GM04503 (cell line): ENCODE data around the gene BTBD16.

Source experiments
- DNase-seq: peaks from one replicate; pipeline ENCODE4 v3.0.0-alpha.2; 2012; ENCODE audit warnings: low read depth

Gene BTBD16

DNA sequence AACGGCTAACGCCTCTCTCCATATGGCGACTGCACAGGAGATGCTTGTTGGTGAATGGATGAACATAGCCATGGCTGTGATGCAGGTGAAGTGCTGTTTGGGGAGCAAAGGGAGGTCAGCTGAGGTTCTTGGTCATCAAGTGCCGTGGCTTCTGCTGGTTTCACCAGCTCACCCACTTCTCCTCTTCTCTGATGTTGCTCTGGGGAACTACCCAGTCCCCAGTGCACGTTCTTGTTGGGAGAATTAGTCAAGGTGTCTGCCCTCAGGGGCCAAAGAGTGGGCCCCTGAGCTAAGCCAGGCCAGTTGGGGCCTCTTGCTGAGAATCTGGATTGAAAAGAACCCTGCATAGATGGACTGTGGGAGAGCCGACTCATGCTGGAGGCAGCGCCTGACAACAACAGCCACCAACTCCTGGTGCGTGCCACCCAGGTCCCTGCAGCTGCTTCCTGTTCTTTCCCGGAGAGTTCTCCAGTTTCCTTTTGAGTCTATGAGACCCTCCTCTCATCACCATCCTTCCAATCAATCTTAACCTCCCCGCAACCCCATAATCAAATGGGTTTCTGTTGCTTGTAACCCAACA, 3.0 kb downstream of the BTBD16 start:
- DNase-seq = no peak

GRCh38 chr10:122276611-122277208, 5.6 kb downstream of the BTBD16 start:
- DNase-seq = no peak

DNA sequence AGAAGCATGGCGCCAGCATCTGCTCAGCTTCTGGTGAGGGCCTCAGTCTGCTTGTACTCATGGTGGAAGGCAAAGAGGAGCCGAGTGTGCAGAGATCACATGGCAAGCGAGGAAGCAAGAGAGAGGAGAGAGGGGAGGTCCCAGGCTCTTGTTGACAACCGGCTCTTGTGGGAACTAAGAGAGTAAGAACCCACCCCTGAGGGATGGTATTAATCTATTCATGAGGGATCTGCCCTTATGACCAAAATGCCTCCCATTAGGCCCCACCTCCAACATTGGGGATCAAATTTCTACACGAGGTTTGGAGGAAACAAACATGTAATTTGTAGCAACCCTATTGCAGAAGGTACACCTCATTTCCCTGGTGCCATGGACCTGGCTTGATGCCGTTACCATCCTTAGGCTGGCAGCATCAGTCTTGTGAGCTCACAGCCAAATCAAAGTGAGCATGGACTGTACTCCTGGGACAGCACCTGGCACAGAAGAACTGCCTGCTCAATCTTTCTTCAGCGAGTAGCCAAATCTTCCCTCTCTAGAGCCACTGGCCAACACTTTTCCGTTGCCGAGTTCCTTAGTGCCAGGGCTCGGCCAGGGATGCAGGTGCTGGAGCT, 6.5 kb downstream of the BTBD16 start:
- no peak for DNase-seq

DNA sequence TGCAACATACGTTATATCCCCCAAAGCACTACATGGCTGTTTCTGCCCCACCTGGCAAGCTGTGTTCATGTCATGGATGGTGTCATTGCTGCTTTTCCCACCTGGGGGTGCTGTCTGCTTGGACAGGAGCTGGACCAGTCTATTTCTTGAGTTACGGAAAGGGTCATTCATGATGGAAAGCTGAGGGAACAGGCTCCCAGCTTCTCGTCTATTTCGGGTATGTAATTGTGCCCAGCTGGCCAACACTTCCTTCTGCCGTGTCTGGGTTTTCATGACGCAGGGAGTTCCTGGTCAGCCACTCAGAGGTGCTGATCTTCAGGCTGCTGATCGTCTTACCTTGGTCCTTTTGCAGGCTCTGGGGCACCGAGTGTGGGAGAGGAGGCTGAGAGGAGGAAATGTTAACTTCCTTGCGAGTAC, 8.6 kb downstream of the BTBD16 start:
- DNase-seq = no peak

DNA sequence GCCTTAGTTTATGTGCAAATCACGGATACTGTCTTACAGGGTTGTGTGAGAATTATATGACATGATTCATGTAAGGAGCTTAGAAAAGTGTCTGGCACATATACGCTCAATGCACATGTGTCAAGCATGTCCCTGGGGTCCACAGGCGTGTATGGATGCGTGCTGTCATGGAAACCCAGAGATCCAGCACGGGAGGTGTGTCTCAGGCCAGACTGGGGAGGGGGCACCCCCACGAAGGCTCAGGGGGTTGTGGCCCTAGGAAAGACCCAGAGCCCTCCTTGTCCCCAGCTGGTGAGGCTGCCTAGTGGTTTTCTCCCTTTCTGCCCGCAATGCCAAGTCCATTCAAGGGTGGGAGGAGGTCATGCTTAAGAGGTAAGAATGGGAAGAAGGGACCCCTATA, 9.1 kb downstream of the BTBD16 start:
- no peak for DNase-seq

- DNase-seq = no peak
Measured at GRCh38 chr10:122281018-122281626, 10.0 kb downstream of the BTBD16 start.

DNA sequence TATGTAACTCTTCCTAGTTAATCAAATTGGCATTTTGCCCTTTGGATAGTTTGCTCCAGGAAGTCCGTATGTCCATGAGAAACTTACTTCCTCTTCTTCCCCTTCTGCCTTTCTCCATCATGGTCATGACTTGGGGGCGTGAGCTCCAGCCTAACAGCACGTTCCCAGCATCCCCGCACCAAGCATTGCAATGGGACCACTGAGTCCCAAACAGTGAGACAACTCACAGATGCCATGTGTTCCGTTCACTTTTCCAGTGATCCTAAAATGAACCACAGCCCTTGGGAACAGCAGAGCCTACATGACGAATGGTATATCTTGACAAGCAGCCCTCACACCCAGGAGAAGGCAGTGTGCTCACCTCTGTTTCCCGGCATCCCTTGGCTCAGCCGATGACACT, 10.7 kb downstream of the BTBD16 start:
- DNase-seq = no peak

GRCh38 chr10:122282253-122282671, 11.2 kb downstream of the BTBD16 start:
- DNase-seq = no peak

DNA sequence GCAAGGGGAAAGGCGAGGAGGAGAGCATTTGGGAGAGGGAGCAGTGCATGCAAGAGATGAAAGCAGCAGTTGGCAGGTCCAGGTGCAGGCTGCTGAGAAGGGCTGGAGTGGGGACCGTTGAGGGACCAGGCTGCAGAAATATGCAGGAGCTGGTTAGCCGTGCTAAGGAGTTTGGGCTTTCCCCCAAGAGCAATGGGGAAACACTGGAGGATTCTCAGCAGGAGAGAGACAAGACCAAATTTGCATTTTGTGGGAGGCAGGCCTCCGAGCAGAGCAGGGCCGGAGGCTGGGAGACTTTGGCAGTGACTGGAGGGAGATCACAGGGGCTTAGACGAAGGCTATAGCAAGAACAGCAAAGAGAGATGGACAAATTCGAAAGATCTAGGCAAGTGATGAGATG, 11.8 kb downstream of the BTBD16 start:
- no peak for DNase-seq

DNA sequence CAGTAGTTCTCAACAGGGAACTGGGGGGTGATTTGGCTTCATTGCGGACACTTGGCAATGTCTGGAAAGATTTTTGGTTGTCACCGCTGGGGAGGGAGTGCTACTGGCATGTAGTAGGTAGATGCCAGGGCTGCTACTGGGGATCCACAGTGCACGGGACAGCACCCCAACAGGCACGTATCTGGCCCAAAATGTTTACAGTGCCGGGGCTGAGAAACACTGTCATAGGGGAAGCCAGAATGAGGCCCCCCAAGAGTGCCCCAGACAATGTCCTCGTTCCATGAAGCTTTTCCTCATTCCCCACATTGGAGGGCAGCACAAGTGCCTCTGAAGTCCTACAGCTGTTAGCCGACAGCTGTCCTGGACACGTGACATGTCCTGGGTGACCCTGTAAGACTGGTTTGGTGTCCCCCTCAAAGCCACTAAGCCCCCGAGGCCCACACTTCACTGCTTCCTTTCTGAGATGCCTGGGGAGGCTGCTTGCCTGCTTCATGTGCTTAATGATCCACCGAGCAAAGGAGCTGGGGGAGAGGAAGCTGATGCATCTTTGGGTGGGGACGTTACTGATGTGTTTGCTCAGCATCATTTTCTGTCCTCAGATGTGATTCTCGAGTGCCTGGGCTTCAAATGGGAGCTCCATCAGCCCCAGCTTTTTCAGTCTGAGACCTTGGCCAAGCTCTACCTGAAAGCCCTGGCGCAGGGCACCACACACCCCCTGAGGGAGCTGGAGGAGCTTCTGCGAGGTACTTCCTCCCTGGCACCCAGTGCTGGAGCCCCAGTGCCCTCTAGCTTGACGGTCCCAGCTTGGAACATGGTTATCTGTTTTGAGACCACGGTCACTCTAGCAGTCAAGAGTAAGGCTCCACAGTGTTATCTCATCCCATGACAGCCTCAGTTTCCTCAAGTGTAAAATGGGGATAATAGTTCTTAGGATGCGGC, 14.7 kb downstream of the BTBD16 start:
- no peak for DNase-seq

DNA sequence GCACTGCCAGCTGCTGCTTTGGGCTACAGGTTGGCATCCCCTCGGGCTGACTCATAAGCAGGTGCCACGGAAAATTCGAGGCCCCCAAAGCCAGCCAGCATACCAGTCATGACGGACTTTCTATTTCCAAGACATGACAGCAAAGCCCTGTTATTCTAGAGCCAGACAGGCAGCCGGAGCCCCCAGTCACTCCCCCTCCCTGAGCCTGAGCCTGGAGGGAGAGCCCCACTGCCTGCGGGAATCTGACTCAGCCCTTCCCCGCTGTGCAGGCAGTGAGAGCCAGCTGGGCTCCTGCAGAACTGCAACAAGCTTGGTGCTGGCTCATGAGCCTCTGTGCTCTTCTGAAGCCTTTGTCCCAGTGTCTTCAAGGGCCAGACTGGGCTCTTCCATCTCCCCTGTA, 15.8 kb downstream of the BTBD16 start:
- no peak for DNase-seq

DNA sequence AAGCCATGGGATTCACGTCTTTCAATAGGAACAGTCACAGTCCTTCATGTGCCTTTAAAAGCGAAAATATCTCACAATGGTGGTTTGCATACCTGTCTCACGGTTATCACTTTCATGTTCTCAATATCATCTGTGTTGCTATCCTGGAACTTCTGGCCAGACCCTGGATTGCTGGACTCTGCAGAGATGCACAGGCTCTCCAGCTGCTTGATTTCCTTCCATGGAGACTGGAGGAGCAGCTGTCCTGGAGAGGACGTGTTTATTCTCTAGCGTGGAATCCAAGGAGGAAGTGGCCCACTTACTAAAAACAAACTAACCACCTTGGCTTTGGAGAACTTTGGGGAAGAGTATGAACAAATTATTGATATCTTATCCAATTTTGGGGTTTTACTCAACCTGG, 16.5 kb downstream of the BTBD16 start:
- DNase-seq = no peak

- DNase-seq = no peak
Measured at GRCh38 chr10:122288262-122288661, 17.2 kb downstream of the BTBD16 start.

- DNase-seq = no peak
Measured at GRCh38 chr10:122288917-122289316, 17.8 kb downstream of the BTBD16 start.

GRCh38 chr10:122290334-122290733, 19.2 kb downstream of the BTBD16 start:
- DNase-seq = no peak

- no peak for DNase-seq
Measured at GRCh38 chr10:122290833-122291532, 19.9 kb downstream of the BTBD16 start.

DNA sequence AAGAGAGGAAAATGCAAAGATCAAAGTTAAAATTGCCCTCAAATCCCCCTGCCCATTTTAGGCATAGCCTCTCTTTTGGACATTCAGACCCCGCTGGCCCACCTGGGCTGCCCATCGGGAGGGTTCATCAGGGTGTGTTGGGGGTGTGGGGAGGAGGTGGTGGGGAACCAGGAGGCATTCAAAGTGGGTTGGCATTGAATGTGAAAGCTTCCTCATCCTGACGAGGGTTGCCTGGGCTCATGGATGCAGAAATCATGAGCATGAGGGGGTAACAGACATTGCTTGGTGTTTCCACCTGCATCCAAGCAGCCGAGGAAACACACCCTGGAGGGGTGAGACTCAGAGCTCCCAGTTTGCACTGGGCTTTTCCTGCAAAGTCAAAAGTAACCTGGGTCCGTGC, 20.6 kb downstream of the BTBD16 start:
- no peak for DNase-seq

GRCh38 chr10:122292376-122292775, 21.3 kb downstream of the BTBD16 start:
- DNase-seq = no peak

- no peak for DNase-seq
Measured at GRCh38 chr10:122293156-122293960, 22.3 kb downstream of the BTBD16 start.

DNA sequence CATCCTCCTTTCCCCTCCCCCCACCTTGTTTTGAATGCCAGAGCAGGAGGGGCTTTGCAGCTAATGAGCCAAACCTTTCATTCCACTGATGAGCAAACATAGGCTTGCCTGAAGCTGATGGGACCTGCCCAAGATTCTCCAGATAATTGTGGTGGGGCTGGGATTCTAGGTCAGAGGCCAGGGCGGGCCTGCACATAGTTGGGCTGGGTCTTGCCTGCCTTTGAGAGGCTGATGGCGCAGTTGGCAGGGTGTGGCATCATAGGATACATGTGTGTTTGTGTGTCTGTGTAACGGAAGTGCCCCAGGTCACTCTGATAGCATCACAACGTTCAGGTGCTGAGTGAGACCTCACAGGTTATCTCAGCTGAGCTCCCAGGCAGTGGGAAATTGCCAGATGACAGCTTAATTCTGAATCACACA, 22.9 kb downstream of the BTBD16 start:
- no peak for DNase-seq
